ENCODE data around the gene NR1I3.

NR1I3 gene

GRCh38 chr1:161216945-161217712, 20.9 kb downstream of the NR1I3 start:
- peak; percentile 91 for DNase-seq

GRCh38 chr1:161215076-161215475, 22.9 kb downstream of the NR1I3 start, which contains the start of gene FCER1G:
FCER1G (plus strand) TSS chr1:161215295; CDS start chr1:161215322, 27 bp downstream.
- DNase-seq = no peak

DNA sequence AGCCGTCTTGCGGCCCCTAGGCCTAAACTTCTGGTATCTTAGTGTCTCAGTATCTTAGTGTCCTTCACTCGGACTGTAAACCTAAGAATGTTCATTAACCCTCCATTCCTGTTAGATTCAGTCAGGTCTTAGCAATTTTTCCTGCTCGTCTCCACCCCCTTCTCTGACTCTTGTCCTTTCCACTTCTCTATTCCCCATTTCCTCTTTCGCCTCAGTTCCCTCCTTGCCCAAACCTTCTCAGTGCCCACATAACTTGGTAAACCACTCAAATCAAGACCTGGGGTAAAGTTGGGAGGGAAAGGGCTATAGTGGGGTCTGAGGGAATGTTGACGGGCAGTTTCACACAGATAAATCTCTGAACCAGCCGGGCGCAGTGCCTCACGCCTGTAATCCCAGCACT, 23.6 kb downstream of the NR1I3 start:
- DNase-seq = no peak

DNA sequence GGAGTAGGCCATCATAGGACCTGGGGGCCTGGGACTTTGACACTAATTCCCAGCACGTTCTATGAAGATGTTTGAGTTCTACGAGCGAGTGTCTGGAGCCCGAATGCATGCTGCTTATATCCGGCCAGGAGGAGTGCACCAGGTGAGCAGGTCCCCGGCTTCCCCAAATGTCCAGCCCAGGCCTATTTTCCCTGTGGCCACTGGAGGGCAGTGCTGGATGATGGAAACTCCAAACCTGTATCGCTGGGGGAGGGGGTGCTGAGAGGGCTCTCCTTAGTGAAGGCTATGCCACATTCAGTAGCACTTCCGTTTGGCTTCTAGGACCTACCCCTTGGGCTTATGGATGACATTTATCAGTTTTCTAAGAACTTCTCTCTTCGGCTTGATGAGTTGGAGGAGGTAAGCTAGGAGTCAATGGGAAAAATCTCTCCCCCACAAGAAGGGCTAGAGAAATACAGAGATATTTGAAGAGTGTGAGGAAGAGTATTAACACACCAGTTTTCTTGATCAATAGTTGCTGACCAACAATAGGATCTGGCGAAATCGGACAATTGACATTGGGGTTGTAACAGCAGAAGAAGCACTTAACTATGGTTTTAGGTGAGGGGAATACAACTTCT, 28.1 kb downstream of the NR1I3 start:
- DNase-seq = peak; percentile 64

DNA sequence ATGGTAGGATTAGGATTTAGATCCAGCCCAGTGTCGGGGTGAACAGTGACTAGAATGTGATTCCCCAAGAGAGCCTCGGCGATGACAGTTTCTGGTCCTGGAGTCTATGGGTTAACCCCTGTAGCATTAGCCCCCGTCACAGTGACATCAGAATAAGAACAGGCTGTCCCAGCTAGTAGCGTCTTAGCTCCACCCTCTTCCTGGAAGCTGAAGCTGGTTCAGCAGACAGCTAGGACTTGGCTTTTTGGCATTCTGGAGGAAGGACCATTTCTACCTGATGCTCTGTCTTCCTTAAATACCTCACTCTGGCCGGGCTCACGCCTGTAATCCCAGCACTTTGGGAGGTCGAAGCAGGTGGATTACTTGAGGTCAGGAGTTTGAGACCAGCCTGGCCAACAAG, 30.8 kb downstream of the NR1I3 start:
- DNase-seq = peak; percentile 82

- peak; percentile 77 for DNase-seq
Observed at GRCh38 chr1:161206411-161207140, 31.4 kb downstream of the NR1I3 start.

- DNase-seq = peak; percentile 100
Observed at GRCh38 chr1:161201836-161202712, 35.9 kb downstream of the NR1I3 start, which contains the start of gene NDUFS2. NDUFS2 (plus strand) TSS chr1:161202367; CDS start chr1:161202386, 19 bp downstream.

- DNase-seq = peak; percentile 94
Observed at GRCh38 chr1:161200992-161201835, 36.8 kb downstream of the NR1I3 start.

GRCh38 chr1:161200421-161200991, 37.5 kb downstream of the NR1I3 start:
- DNase-seq = no peak

DNA sequence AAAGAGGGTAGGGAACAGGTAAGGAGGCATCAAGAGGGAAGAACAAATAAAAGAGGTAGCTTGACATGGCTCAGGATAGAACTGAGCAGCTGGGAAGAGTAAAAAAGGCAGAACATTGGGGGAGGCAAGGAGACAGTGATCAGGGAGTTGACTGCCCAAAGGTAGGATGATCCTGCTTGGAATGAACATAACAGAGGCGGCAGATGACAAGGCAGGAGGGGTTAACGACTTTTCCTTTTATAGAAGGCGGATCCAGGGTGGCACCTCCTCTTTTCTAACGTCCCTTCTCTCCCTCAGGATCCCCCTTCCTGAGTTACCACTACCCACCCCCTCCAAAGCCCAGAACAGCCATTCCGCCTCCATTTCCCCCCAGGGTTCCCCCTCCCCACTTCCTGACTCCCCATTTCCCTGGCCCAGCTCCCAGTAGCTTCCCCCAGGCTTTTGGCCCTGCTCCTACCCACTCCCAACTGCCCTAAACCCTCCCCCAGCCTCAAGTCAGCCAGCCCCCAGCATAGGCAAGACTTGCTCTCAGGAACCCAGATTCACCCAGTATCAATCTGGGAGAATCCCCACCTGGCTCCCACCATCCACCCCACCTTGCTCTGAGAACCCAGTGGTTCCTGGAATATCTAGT, 38.4 kb downstream of the NR1I3 start:
- no peak for DNase-seq

GRCh38 chr1:161198897-161199431, 39.0 kb downstream of the NR1I3 start, which contains the start of gene ADAMTS4:
ADAMTS4 (minus strand) TSS chr1:161199054; CDS start chr1:161198627, 427 bp downstream.
- peak; percentile 80 for DNase-seq

DNA sequence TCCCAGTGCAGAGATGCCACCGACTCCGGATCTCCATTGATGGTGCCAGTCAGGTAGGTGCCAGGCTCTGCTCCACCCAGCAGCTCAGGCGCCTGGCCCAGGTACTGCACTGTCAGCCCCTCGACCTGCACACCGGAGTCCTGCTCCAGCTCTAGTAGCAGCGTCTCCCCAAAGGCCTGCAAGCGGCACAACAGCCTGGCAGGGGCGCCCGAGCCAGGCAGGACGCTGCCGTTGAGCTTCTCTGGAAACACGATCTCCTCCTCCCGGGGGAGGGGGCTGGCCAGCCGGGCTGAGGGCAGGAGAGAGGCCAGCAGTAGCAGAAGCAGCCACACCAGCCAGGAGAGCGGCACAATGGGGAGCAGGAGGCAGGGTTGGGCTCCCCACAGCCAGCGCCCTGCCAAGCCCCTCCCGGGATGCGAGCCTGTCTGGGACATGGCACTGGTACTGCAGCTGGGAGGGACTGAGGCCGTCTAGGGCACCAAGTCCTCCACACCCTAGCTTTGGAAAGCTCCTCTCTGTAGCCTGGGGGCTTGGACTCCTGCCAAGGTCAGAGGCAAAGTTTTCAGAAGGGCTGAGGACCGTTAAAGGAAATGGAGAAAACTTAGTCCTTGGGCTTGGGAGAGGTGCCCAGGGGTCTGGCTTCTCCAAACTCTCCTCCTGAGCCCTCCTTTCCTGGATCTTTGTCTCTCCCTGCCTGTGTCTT, 39.7 kb downstream of the NR1I3 start:
- DNase-seq = no peak

DNA sequence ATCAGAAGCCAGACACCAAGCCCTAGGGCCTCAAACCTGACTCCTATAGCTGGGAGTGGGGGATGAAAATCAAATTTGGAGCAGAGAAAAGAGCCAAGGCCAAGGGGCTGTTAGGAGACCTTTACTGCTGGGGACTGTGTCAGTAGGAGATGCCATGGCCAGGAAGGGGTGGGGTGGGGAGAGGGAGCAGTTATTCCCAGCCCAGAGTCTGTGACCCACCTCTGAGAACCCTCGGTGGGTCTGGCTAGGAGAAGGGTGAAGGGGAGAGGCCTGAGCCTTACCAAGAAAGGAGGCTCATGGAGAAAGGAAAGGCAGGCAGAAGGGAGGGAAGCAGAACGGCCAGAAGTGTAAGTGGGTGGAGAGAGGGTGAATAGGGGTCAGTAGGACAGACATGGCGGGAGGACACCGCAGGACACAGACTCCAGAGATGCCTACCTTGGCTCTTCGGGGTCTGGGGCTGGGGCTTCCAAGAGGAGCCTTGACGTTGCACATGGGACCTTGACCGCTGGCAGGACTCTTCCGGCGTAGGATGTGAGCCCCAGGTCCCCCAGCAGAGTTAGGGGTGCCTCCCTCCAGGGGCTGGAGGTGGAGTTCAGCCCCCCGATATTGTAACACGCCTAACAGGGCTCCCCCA, 40.3 kb downstream of the NR1I3 start:
- no peak for DNase-seq

DNA sequence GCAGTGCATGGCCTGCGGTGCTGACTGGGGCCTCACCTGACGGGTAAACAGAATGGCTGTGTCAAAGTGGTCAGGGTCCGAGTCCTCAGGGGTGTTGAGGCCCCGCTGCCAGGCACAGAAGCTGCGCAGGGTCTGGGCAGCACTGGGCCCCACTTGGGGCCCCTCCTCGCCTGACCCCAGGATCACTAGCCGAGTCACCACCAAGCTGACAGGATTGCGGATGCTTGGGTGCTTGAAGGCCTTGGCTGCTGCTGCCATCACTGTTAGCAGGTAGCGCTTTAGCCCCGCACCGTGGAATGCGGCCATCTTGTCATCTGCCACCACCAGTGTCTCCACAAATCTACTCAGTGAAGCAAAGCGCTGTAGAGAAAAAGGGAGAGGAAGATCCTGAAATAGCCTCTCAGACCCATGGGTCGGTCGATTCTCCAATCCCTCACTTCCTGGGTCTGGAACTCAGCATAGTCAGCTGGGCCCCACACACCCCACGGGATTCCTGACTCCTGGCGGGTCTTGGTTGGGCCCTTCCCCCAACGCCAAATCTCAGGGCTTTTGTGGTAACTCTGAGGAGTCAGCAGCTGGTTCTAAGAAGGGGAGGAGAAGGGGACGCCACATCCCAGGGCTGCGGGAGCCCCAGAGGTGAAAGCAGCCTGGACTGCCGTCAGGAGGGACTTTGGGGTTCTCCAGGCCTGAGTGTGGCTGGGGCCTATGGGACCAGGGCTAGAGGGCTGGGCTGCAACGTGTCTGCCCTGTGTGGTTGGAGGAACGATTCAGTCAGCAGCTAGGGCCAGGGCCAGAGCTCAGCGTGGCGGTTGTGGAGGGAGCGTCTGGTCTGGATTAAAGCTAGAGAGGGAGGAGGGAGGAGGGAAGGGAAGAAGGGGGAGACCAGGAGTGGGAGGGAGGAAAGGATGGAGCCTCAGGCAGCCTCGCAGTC, 41.2 kb downstream of the NR1I3 start:
- peak; percentile 63 for DNase-seq

GRCh38 chr1:161196111-161196510, 41.9 kb downstream of the NR1I3 start:
- no peak for DNase-seq

GRCh38 chr1:161195171-161195570, 42.8 kb downstream of the NR1I3 start:
- no peak for DNase-seq

- DNase-seq = no peak
Observed at GRCh38 chr1:161193561-161194235, 44.3 kb downstream of the NR1I3 start.

Measured in HCEC 1CT (cell line).